ENCODE results near the gene UPK1B. TPM values are rescaled to one million over a fixed set of nuclear protein-coding genes. Genes with fewer than 3 reads are reported as not detected.

UPK1B gene
- total RNA-seq, 1 donor from 2014 or later = 0.11 TPM

GRCh38 chr3:119170821-119171220 lies 2.6 kb upstream of the UPK1B start:
- intact Hi-C loops (cut with DNase I) = no loop called here
- ATAC-seq (no peak), DNase-seq (ENCODE audit: missing footprints) (no peak)

GRCh38 chr3:119175872-119176756 lies 2.7 kb downstream of the UPK1B start:
- intact Hi-C loops (cut with DNase I) = no loop called here
- DNase-seq (ENCODE audit: missing footprints) (no peak), ATAC-seq (no peak)

- intact Hi-C loops (cut with DNase I) = no loop called here
- ATAC-seq = no peak
Observed at GRCh38 chr3:119176778-119177177, 3.4 kb downstream of the UPK1B start.

GRCh38 chr3:119177321-119177720 lies 3.9 kb downstream of the UPK1B start:
- ATAC-seq (no peak), DNase-seq (ENCODE audit: missing footprints) (no peak)
- intact Hi-C loops (cut with DNase I) = no loop called here

More at GRCh38 chr3:119176778-119177177, 3.4 kb downstream of the UPK1B start:
- DNase-seq (ENCODE audit: missing footprints) = no peak

- intact Hi-C loops (cut with DNase I) = no loop called here
- ATAC-seq = no peak
- no peak for DNase-seq (ENCODE audit: missing footprints)
Observed at GRCh38 chr3:119181765-119182164, 8.4 kb downstream of the UPK1B start.

- DNase-seq (ENCODE audit: missing footprints) (no peak), ATAC-seq (no peak)
- intact Hi-C loops (cut with DNase I) = no loop called here
Observed at GRCh38 chr3:119184111-119184510, 10.7 kb downstream of the UPK1B start.

- no peak for DNase-seq (ENCODE audit: missing footprints)
- intact Hi-C loops (cut with DNase I) = no loop called here
- no peak for ATAC-seq
Observed at GRCh38 chr3:119184796-119185570, 11.6 kb downstream of the UPK1B start.

- no peak for DNase-seq (ENCODE audit: missing footprints)
- no peak for ATAC-seq
- intact Hi-C loops (cut with DNase I) = no loop called here
Observed at GRCh38 chr3:119187266-119187665, 13.9 kb downstream of the UPK1B start.

- DNase-seq (ENCODE audit: missing footprints) (no peak), ATAC-seq (no peak)
- intact Hi-C loops (cut with DNase I) = no loop called here
Observed at GRCh38 chr3:119191800-119192199, 18.4 kb downstream of the UPK1B start.

GRCh38 chr3:119194237-119195150 lies 21.1 kb downstream of the UPK1B start:
- ATAC-seq = no peak
- intact Hi-C loops (cut with DNase I) = no loop called here
- no peak for DNase-seq (ENCODE audit: missing footprints)

- intact Hi-C loops (cut with DNase I) = no loop called here
- ATAC-seq (no peak), DNase-seq (ENCODE audit: missing footprints) (no peak)
Observed at GRCh38 chr3:119195151-119195476, 21.7 kb downstream of the UPK1B start.

- ATAC-seq = no peak
- intact Hi-C loops (cut with DNase I) = no loop called here
Observed at GRCh38 chr3:119195911-119196310, 22.5 kb downstream of the UPK1B start.

GRCh38 chr3:119205209-119205608 lies 31.8 kb downstream of the UPK1B start:
- DNase-seq (ENCODE audit: missing footprints) (no peak), ATAC-seq (no peak)
- intact Hi-C loops (cut with DNase I) = no loop called here

More at GRCh38 chr3:119195911-119196310, 22.5 kb downstream of the UPK1B start:
- DNase-seq (ENCODE audit: missing footprints) = no peak

- ATAC-seq (no peak), DNase-seq (ENCODE audit: missing footprints) (no peak)
- intact Hi-C loops (cut with DNase I) = no loop called here
Observed at GRCh38 chr3:119205685-119206084, 32.3 kb downstream of the UPK1B start.

GRCh38 chr3:119206611-119207511 lies 33.5 kb downstream of the UPK1B start:
- intact Hi-C loops (cut with DNase I) = no loop called here
- DNase-seq (ENCODE audit: missing footprints) (no peak), ATAC-seq (peak; percentile 76)

- ATAC-seq (no peak), DNase-seq (ENCODE audit: missing footprints) (no peak)
- intact Hi-C loops (cut with DNase I) = no loop called here
Observed at GRCh38 chr3:119207512-119207875, 34.1 kb downstream of the UPK1B start.

GRCh38 chr3:119211193-119211592 lies 37.8 kb downstream of the UPK1B start:
- DNase-seq (ENCODE audit: missing footprints) (no peak), ATAC-seq (no peak)
- intact Hi-C loops (cut with DNase I) = no loop called here

GRCh38 chr3:119211803-119212202 lies 38.4 kb downstream of the UPK1B start:
- intact Hi-C loops (cut with DNase I) = no loop called here
- DNase-seq (ENCODE audit: missing footprints) (no peak), ATAC-seq (no peak)

All from Right ventricle myocardium inferior (tissue), 1 donor.